ENCODE data around the gene SSMEM1.
"Not testable (repeated sequence)": the region's sequence is repeated elsewhere in the genome, so short reads cannot be mapped to it uniquely, and the experiment has no call there.

The SSMEM1 gene

GRCh38 chr7:130207642-130208041 lies at the start of gene SSMEM1:
SSMEM1 (plus strand) TSS chr7:130207860; CDS start chr7:130207911, 51 bp downstream.
- DNase-seq = no peak

- DNase-seq = no peak
These were observed 47.6 kb upstream of the SSMEM1 start for GRCh38 chr7:130160023-130160422.

GRCh38 chr7:130160455-130160854 lies 47.2 kb upstream of the SSMEM1 start:
- DNase-seq = no peak

- no peak for DNase-seq
These were observed 45.5 kb upstream of the SSMEM1 start for GRCh38 chr7:130162196-130162595.

- DNase-seq = no peak
These were observed 33.3 kb upstream of the SSMEM1 start for GRCh38 chr7:130174237-130174959.

GRCh38 chr7:130178251-130178650 lies 29.4 kb upstream of the SSMEM1 start:
- DNase-seq = no peak

GRCh38 chr7:130179631-130180030 lies 28.0 kb upstream of the SSMEM1 start:
- no peak for DNase-seq

GRCh38 chr7:130180571-130181262 lies 26.9 kb upstream of the SSMEM1 start:
- no peak for DNase-seq

- DNase-seq = no peak
These were observed 26.4 kb upstream of the SSMEM1 start for GRCh38 chr7:130181263-130181605.

- no peak for DNase-seq
These were observed 24.7 kb upstream of the SSMEM1 start for GRCh38 chr7:130182990-130183389.

GRCh38 chr7:130184349-130184748 lies 23.3 kb upstream of the SSMEM1 start:
- not testable (repeated sequence) for DNase-seq

GRCh38 chr7:130187360-130187759 lies 20.3 kb upstream of the SSMEM1 start:
- DNase-seq = no peak

GRCh38 chr7:130189343-130189742 lies 18.3 kb upstream of the SSMEM1 start:
- DNase-seq = no peak

- DNase-seq = no peak
These were observed 15.9 kb upstream of the SSMEM1 start for GRCh38 chr7:130191791-130192190.

GRCh38 chr7:130195396-130195795 lies 12.3 kb upstream of the SSMEM1 start:
- DNase-seq = no peak

- no peak for DNase-seq
These were observed 11.2 kb upstream of the SSMEM1 start for GRCh38 chr7:130196476-130196875.

- no peak for DNase-seq
These were observed 10.6 kb upstream of the SSMEM1 start for GRCh38 chr7:130197094-130197493.

- DNase-seq = no peak
These were observed 5.9 kb upstream of the SSMEM1 start for GRCh38 chr7:130201796-130202195.

- peak; percentile 96 for DNase-seq
These were observed 2.3 kb upstream of the SSMEM1 start, which contains the start of gene TMEM209 for GRCh38 chr7:130205084-130205947. TMEM209 (minus strand) TSS chr7:130205406; CDS start chr7:130205375, 31 bp downstream.

GRCh38 chr7:130207033-130207432 lies 627 bp upstream of the SSMEM1 start:
- DNase-seq = no peak

GRCh38 chr7:130208516-130208915 lies 856 bp downstream of the SSMEM1 start:
- DNase-seq = no peak

GRCh38 chr7:130210181-130210935 lies 2.7 kb downstream of the SSMEM1 start:
- DNase-seq = no peak

- DNase-seq = no peak
These were observed 6.2 kb downstream of the SSMEM1 start for GRCh38 chr7:130213828-130214227.

Data from DMS153 (cell line).